Measurements from ENCODE around the gene CDR2. TPM values are rescaled to one million over a fixed set of nuclear protein-coding genes. Genes with fewer than 3 reads are reported as not detected.

CDR2 gene
- polyA plus RNA-seq, 3 donors, result 2.5 to 5.9 (median 4.8) TPM

GRCh38 chr16:22312897-22313781, 61.3 kb downstream of the CDR2 start:
- no peak overlapping the region for H3K4me3 Mint-ChIP-seq
- TF ChIP-seq, protein P1, sequence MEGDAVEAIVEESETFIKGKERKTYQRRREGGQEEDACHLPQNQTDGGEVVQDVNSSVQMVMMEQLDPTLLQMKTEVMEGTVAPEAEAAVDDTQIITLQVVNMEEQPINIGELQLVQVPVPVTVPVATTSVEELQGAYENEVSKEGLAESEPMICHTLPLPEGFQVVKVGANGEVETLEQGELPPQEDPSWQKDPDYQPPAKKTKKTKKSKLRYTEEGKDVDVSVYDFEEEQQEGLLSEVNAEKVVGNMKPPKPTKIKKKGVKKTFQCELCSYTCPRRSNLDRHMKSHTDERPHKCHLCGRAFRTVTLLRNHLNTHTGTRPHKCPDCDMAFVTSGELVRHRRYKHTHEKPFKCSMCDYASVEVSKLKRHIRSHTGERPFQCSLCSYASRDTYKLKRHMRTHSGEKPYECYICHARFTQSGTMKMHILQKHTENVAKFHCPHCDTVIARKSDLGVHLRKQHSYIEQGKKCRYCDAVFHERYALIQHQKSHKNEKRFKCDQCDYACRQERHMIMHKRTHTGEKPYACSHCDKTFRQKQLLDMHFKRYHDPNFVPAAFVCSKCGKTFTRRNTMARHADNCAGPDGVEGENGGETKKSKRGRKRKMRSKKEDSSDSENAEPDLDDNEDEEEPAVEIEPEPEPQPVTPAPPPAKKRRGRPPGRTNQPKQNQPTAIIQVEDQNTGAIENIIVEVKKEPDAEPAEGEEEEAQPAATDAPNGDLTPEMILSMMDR (IDR thresholded peaks at IDR 0.05), result no peak
- peaks cover 83 to 91% of the 10 kb centered on the region in 2 donors for H3K36me3 ChIP-seq (replicated peaks in 1 of 2; ENCODE audit: control insufficient read depth in 1 of 2, insufficient read depth in 2 of 2, low read length in 2 of 2)
- DNase-seq, result no peak
- H3K9me3 ChIP-seq (replicated peaks in 1 of 2; ENCODE audit: control insufficient read depth in 1 of 2, insufficient read depth in 1 of 2, low read length in 2 of 2), result no peaks in the 10 kb centered on the region
- H3K79me2 ChIP-seq (ENCODE audit: insufficient read depth, low read length), result no peaks in the 10 kb centered on the region
- no peak overlapping the region for H2AFZ ChIP-seq (ENCODE audit: insufficient read depth, low read depth, low read length, poor library complexity, severe bottlenecking)
- H3K27me3 ChIP-seq (ENCODE audit: control insufficient read depth in 2 of 2, insufficient read depth in 2 of 2, low read length in 2 of 2), result no peaks in the 10 kb centered on the region
- 98% methylated on average over 18 of the region's 23 CpGs for WGBS (ENCODE audit: insufficient coverage)
- no peak overlapping the region for H3K4me2 ChIP-seq (replicated peaks; ENCODE audit: extremely low read depth, low read length, poor library complexity, severe bottlenecking)
- H3K4me3 ChIP-seq (replicated peaks in 1 of 3; ENCODE audit: low read depth in 2 of 3, low read length in 3 of 3), result no peak overlapping the region
- no peak overlapping the region for H3K27ac ChIP-seq (ENCODE audit: low read depth in 1 of 2, low read length in 2 of 2)
- peak overlapping the region in 2 of 7 donors; percentile 31 to 76 for H3K27ac Mint-ChIP-seq
- intact Hi-C loops (cut with micrococcal nuclease), result no loop called here
- no peaks in the 10 kb centered on the region for H3K4me1 Mint-ChIP-seq
- peaks cover 78 to 93% of the 10 kb centered on the region in 2 donors for H3K36me3 Mint-ChIP-seq
- no peak overlapping the region for H3K9ac ChIP-seq (ENCODE audit: insufficient read depth, low read length, poor library complexity, severe bottlenecking)
- no peaks in the 10 kb centered on the region for H3K27me3 Mint-ChIP-seq (ENCODE audit: low read depth in 3 of 3)
- H4K20me1 ChIP-seq (ENCODE audit: insufficient read depth, low read length), result no peaks in the 10 kb centered on the region
- H3K4me1 ChIP-seq (ENCODE audit: control insufficient read depth in 1 of 2, insufficient read depth in 2 of 2, low read length in 2 of 2), result no peaks in the 10 kb centered on the region
- no peaks in the 10 kb centered on the region for H3K9me3 Mint-ChIP-seq

GRCh38 chr16:22311520-22311919, 62.9 kb downstream of the CDR2 start:
- WGBS (ENCODE audit: insufficient coverage), result 100% methylated on average over 2 of the region's 4 CpGs
- Histone ChIP-seq H4K20me1 (ENCODE audit: insufficient read depth, low read length) (no peaks in the 10 kb centered on the region), H3K27ac (ENCODE audit: low read depth in 1 of 2, low read length in 2 of 2) (no peak overlapping the region), H3K79me2 (ENCODE audit: insufficient read depth, low read length) (no peaks in the 10 kb centered on the region), H3K36me3 (replicated peaks in 1 of 2; ENCODE audit: control insufficient read depth in 1 of 2, insufficient read depth in 2 of 2, low read length in 2 of 2) (peaks cover 86 to 91% of the 10 kb centered on the region in 2 donors), H2AFZ (ENCODE audit: insufficient read depth, low read depth, low read length, poor library complexity, severe bottlenecking) (no peak overlapping the region), H3K4me2 (replicated peaks; ENCODE audit: extremely low read depth, low read length, poor library complexity, severe bottlenecking) (no peak overlapping the region), H3K4me1 (ENCODE audit: control insufficient read depth in 1 of 2, insufficient read depth in 2 of 2, low read length in 2 of 2) (no peaks in the 10 kb centered on the region), H3K9ac (ENCODE audit: insufficient read depth, low read length, poor library complexity, severe bottlenecking) (no peak overlapping the region), H3K27me3 (ENCODE audit: control insufficient read depth in 2 of 2, insufficient read depth in 2 of 2, low read length in 2 of 2) (no peaks in the 10 kb centered on the region), H3K4me3 (replicated peaks in 1 of 3; ENCODE audit: low read depth in 2 of 3, low read length in 3 of 3) (no peak overlapping the region), H3K9me3 (replicated peaks in 1 of 2; ENCODE audit: control insufficient read depth in 1 of 2, insufficient read depth in 1 of 2, low read length in 2 of 2) (no peaks in the 10 kb centered on the region)
- Mint-ChIP-seq H3K4me1 (no peaks in the 10 kb centered on the region), H3K27ac (no peak overlapping the region), H3K4me3 (no peak overlapping the region), H3K36me3 (peaks cover 77 to 93% of the 10 kb centered on the region in 2 donors), H3K27me3 (ENCODE audit: low read depth in 3 of 3) (no peaks in the 10 kb centered on the region), H3K9me3 (no peaks in the 10 kb centered on the region)
- DNase-seq, result no peak
- TF ChIP-seq, protein P1 (IDR thresholded peaks at IDR 0.05), result no peak
- intact Hi-C loops (cut with micrococcal nuclease), result no loop called here
